K562 (cell line): ENCODE data around the gene FAAH. TPM values are rescaled to one million over a fixed set of nuclear protein-coding genes. Genes with fewer than 3 reads are reported as not detected.
A peak's percentile ranks its signal among the peaks of the same experiment; 100 is the strongest.

Experiments
- ATAC-seq: fragments of 200-7000 bp; cut with Tn5 transposase; 3 replicates; pipeline ENCODE4 v1.9.1; 2020; ENCODE audit warnings: moderate library complexity
- BruUV-seq: library from RNA; stranded (reverse); fragments of 400-500 nt; replicated peaks from 2 replicates; lab custom pipeline; 2021; lab: Mats Ljungman, UMichigan
- CTCF ChIA-PET: fragments of 300-600 bp; formaldehyde crosslinking; extraction: SDS; loops from one replicate; lab custom pipeline; 2021; ENCODE audit warnings: low intra/inter-chr PET ratio; lab: Yijun Ruan, JAX
- POLR2A ChIA-PET: fragments of 300-600, 350-650 bp; sonication (Branson Sonifier 250); formaldehyde crosslinking; extraction: SDS; loops from one replicate; lab custom pipeline; 2021; ENCODE audit warnings: antibody characterized with exemption, inconsistent platforms; lab: Yijun Ruan, JAX
- DNase-seq, 4 experiments: peaks; one replicate each; pipeline versions ENCODE4 v3.0.0 to v3.0.0-alpha.2; 2011 to 2018; ENCODE audit warnings: low spot score in 3 of 4, mixed read lengths in 3 of 4; ENCODE audit errors: extremely low read depth in 1 of 4
- FAIRE-seq: peaks from 2 replicates; lab custom pipeline; 2011; peaks lifted over from hg19 to GRCh38; lab: Jason Lieb, UNC
- H2AFZ ChIP-seq: 2 replicates; pipeline ENCODE4 v1.6.0; 2011; ENCODE audit warnings: low read depth, low read length, control low read depth, inconsistent platforms
- H3K27ac ChIP-seq: fragments of 200-600 bp; 3 replicates; pipeline ENCODE4 v1.8.0; 2011; ENCODE audit warnings: low read depth, mild to moderate bottlenecking, control low read depth, inconsistent platforms, low read length, moderate library complexity, mixed read lengths; ENCODE audit errors: extremely low read depth
- H3K27me3 ChIP-seq, 2 experiments: fragments of 300-600 bp in 1 of 2; 2 replicates in 1 of 2; 3 replicates in 1 of 2; pipeline versions ENCODE4 v1.6.0 to v1.8.0; 2011; ENCODE audit warnings: inconsistent platforms in 2 of 2, low read length in 2 of 2, mild to moderate bottlenecking in 1 of 2, mixed read lengths in 1 of 2, moderate library complexity in 1 of 2; ENCODE audit not compliant: control insufficient read depth in 2 of 2, insufficient read depth in 2 of 2
- H3K36me3 ChIP-seq: fragments of 300-600 bp; 3 replicates; pipeline ENCODE4 v1.8.0; 2011; ENCODE audit warnings: mild to moderate bottlenecking, low read length, inconsistent platforms; ENCODE audit not compliant: control insufficient read depth, insufficient read depth
- H3K4me1 ChIP-seq, 2 experiments: fragments of 200-600 bp in 1 of 2; replicated peaks in 1 of 2; 2 replicates in 1 of 2; 3 replicates in 1 of 2; pipeline versions ENCODE4 v1.5.1 to v1.8.0; 2011; ENCODE audit warnings: inconsistent platforms in 2 of 2, low read length in 2 of 2, mild to moderate bottlenecking in 1 of 2, mixed read lengths in 1 of 2, moderate library complexity in 1 of 2; ENCODE audit not compliant: control insufficient read depth in 2 of 2, insufficient read depth in 2 of 2
- H3K4me2 ChIP-seq: 2 replicates; pipeline ENCODE4 v1.6.1; 2011; ENCODE audit warnings: low read length, control low read depth, inconsistent platforms, mixed read lengths; ENCODE audit not compliant: insufficient read depth
- H3K4me3 ChIP-seq: fragments of 200-600 bp; sonication (generic), shearing (Covaris generic); 2 replicates; pipeline ENCODE4 v1.5.1; 2016; ENCODE audit warnings: control low read depth, inconsistent platforms
- H3K79me2 ChIP-seq: fragments of 200-600 bp; 3 replicates; pipeline ENCODE4 v1.8.0; 2011; ENCODE audit warnings: low read length, inconsistent platforms; ENCODE audit not compliant: control insufficient read depth, insufficient read depth
- H3K9ac ChIP-seq, 2 experiments: 2 replicates each; pipeline versions ENCODE4 v1.6.0 to v1.6.1; 2011; ENCODE audit warnings: low read depth in 2 of 2, low read length in 2 of 2, control low read depth in 1 of 2, inconsistent platforms in 1 of 2, mild to moderate bottlenecking in 1 of 2, mixed read lengths in 1 of 2; ENCODE audit not compliant: insufficient read depth in 1 of 2
- H3K9me1 ChIP-seq: one replicate; pipeline ENCODE4 v1.6.0; 2011; ENCODE audit warnings: inconsistent platforms, mild to moderate bottlenecking, low read length, moderate library complexity; ENCODE audit not compliant: control insufficient read depth, insufficient read depth
- H3K9me3 ChIP-seq: replicated peaks from 2 replicates; pipeline ENCODE4 v1.5.1; 2011; ENCODE audit warnings: low read depth, low read length, inconsistent platforms; ENCODE audit not compliant: control insufficient read depth, insufficient read depth
- H4K20me1 ChIP-seq: replicated peaks from 2 replicates; pipeline ENCODE4 v1.6.1; 2011; ENCODE audit warnings: low read length, inconsistent platforms, mixed read lengths; ENCODE audit not compliant: control insufficient read depth, insufficient read depth
- CLOCK ChIP-seq: fragments of 250-450 bp; sonication (Bioruptor Pico); IDR thresholded peaks from 2 replicates; pipeline ENCODE4 v1.4.0; 2020; ENCODE audit warnings: mild to moderate bottlenecking, moderate library complexity, borderline replicate concordance
- CREB3L1 ChIP-seq: fragments of 450-650 bp; IDR thresholded peaks from 2 replicates; pipeline ENCODE4 v1.6.1; 2014; ENCODE audit warnings: low read depth, mild to moderate bottlenecking, moderate library complexity, borderline replicate concordance
- CTBP1 ChIP-seq: fragments of 450-650 bp; IDR thresholded peaks from 2 replicates; pipeline ENCODE4 v1.6.1; 2016; ENCODE audit warnings: borderline replicate concordance
- EGR1 ChIP-seq: fragments of 450-650 bp; conservative IDR thresholded peaks from 2 replicates; pipeline ENCODE4 v1.6.1; 2017; ENCODE audit warnings: mild to moderate bottlenecking
- EP400 ChIP-seq: fragments of 450-650 bp; IDR thresholded peaks from 2 replicates; pipeline ENCODE4 v1.6.1; 2017; ENCODE audit warnings: antibody characterized with exemption, mild to moderate bottlenecking, moderate library complexity
- FOXJ2 ChIP-seq: fragments of 200-800 bp; sonication (Bioruptor generic); IDR thresholded peaks from 2 replicates; pipeline ENCODE4 v1.6.1; 2016; ENCODE audit warnings: missing genetic modification characterization, missing compliant biosample characterization
- HES1 ChIP-seq: fragments of 450-650 bp; IDR thresholded peaks from 2 replicates; pipeline ENCODE4 v1.6.1; 2016; ENCODE audit warnings: low read depth, mild to moderate bottlenecking, moderate library complexity
- HEY1 ChIP-seq: fragments of 250-450 bp; sonication (Bioruptor Pico); IDR thresholded peaks from 2 replicates; pipeline ENCODE4 v1.5.0; 2020; ENCODE audit warnings: mild to moderate bottlenecking, moderate library complexity, borderline replicate concordance
- NFXL1 ChIP-seq: fragments of 450-650 bp; formaldehyde crosslinking; IDR thresholded peaks from 2 replicates; pipeline ENCODE4 v1.4.0; 2021; ENCODE audit warnings: mild to moderate bottlenecking
- PHB ChIP-seq: fragments of 250-450 bp; sonication (Bioruptor Pico); IDR thresholded peaks from 2 replicates; pipeline ENCODE4 v1.5.0; 2021
- RBFOX2 ChIP-seq: fragments of 200-400 bp; formaldehyde crosslinking; IDR thresholded peaks from 2 replicates; pipeline ENCODE4 v1.6.1; 2017; ENCODE audit warnings: low read depth, mild to moderate bottlenecking, low read length, moderate library complexity
- RHOXF2B ChIP-seq: fragments of 250-450 bp; sonication (Bioruptor Pico); conservative IDR thresholded peaks from 2 replicates; pipeline ENCODE4 v1.5.1; 2021
- RNF2 ChIP-seq: sonication (generic); IDR thresholded peaks from 2 replicates; pipeline ENCODE4 v1.6.1; 2016
- SMARCA4 ChIP-seq: fragments of 450-650 bp; IDR thresholded peaks from 2 replicates; pipeline ENCODE4 v1.6.1; 2016
- SPI1 ChIP-seq: IDR thresholded peaks from 2 replicates; pipeline ENCODE4 v1.6.1; 2011; ENCODE audit warnings: low read depth, low read length, control low read depth, borderline replicate concordance
- SRSF7 ChIP-seq: fragments of 200-400 bp; formaldehyde crosslinking; optimal IDR thresholded peaks from 2 replicates; pipeline ENCODE3; 2017; ENCODE audit warnings: mild to moderate bottlenecking, low read depth, low read length
- ZNF551 ChIP-seq: fragments of 250-450 bp; sonication (Bioruptor Pico); IDR thresholded peaks from 2 replicates; pipeline ENCODE4 v1.5.0; 2021; ENCODE audit warnings: mild to moderate bottlenecking, moderate library complexity
- ZNF830 ChIP-seq: fragments of 250-450 bp; sonication (Bioruptor Pico); IDR thresholded peaks from 2 replicates; pipeline ENCODE4 v1.5.0; 2021; ENCODE audit warnings: mild to moderate bottlenecking
- WGBS: fragments of 100-300 bp; shearing (Covaris generic); methylation state at CpG from one replicate; pipeline ENCODE4 v1.1.6; 2016; ENCODE audit warnings: low coverage, mixed read lengths; ENCODE audit not compliant: insufficient coverage; ENCODE audit errors: missing lambda C conversion rate; 5-methylcytosine and 5-hydroxymethylcytosine counted together
- in situ Hi-C: fragments of 300-500 bp; cut with MboI; formaldehyde crosslinking; loops from 4 replicates; pipeline ENCODE4 v1.15.0; 2018; ENCODE audit warnings: inconsistent platforms, mixed read lengths
- intact Hi-C: fragments of 100-400 bp; cut with micrococcal nuclease; formaldehyde crosslinking; loops from 2 replicates; pipeline ENCODE4 v1.14.2; 2022
- polyA plus RNA-seq, 8 experiments: library from polyadenylated mRNA; depleted of rRNA in 4 of 8; stranded (reverse) in 5 of 8; unstranded in 3 of 8; fragments of >200 nt; fragmentation: Nextera tagmentation in 2 of 8; fragmentation: Illumina TruSeq in 1 of 8; extraction: Ambion mirVana in 2 of 8; extraction: Trizol in 1 of 8; gene quantifications; 2 replicates each; pipeline versions ENCODE4 v1.2.1 to v1.2.3, GENCODE V29; 2011 to 2014; ENCODE audit warnings: inconsistent platforms in 1 of 8, missing spikeins in 1 of 8
- total RNA-seq, 7 experiments: library from RNA; depleted of rRNA in 6 of 7; stranded (reverse); fragments of >200 nt in 6 of 7; fragmentation: Illumina TruSeq in 2 of 7; extraction: Trizol in 2 of 7; gene quantifications; 2 replicates each; pipeline versions ENCODE4 v1.2.1 to v1.2.3, GENCODE V29; 2011 to 2021; ENCODE audit warnings: low replicate concordance in 1 of 7

The FAAH gene
- total and polyA plus RNA-seq, 9 of the 15 experiments (the other 6 are each of a cell fraction or from before 2014, with no cell fraction given), result 0.06 to 1.1 (median 0.32) TPM

GRCh38 chr1:46461809-46462448, 67.8 kb downstream of the FAAH start:
- Histone ChIP-seq H3K27me3 (peaks cover 0 to 27% of the 10 kb centered on the region in 2 experiments; a peak in 3 of 5 replicates), H3K9me3 (no peaks in the 10 kb centered on the region), H3K9me1 (no peaks in the 10 kb centered on the region), H3K9ac (peak overlapping the region in 1 of 2 experiments; percentile 5; a peak in 1 of 4 replicates), H2AFZ (peak overlapping the region; percentile 71), H3K79me2 (no peaks in the 10 kb centered on the region), H4K20me1 (no peaks in the 10 kb centered on the region), H3K27ac (no peak overlapping the region), H3K4me2 (peak overlapping the region; percentile 57), H3K4me1 (peaks cover 15 to 26% of the 10 kb centered on the region in 2 experiments; a peak in 4 of 5 replicates), H3K4me3 (no peak overlapping the region), H3K36me3 (no peaks in the 10 kb centered on the region)
- in situ Hi-C loops, result no loop called here
- intact Hi-C loops, result no loop called here
- 18% methylated on average over 5 of the region's 5 CpGs for WGBS
- POLR2A ChIA-PET, result interaction anchor here (0.7 to 2.4 kb wide), 3 partner anchors 12 to 32 kb away, joined by 3 to 16 read pairs (median 4); no protein-coding TSS in a partner anchor
- BruUV-seq, result no TSS peak
- CTCF ChIA-PET, result interaction anchor here (0.6 kb wide), 1 partner anchor 71 kb away, joined by 3 read pairs; no protein-coding TSS in a partner anchor
- DNase-seq (peak in 2 of 4 experiments; percentile 40 to 53), FAIRE-seq (no peak), ATAC-seq (peak; percentile 43)
- TF ChIP-seq HEY1 (CRISPR knock-in tag) (no peak), NFXL1 (CRISPR knock-in tag) (no peak), ZNF830 (CRISPR knock-in tag) (no peak), FOXJ2 (tag) (no peak), RBFOX2 (no peak), ZNF551 (CRISPR knock-in tag) (no peak), RNF2 (no peak), EP400 (no peak), CREB3L1 (no peak), CLOCK (CRISPR knock-in tag) (no peak), PHB (CRISPR knock-in tag) (no peak), HES1 (no peak), SPI1 (peak; percentile 22; the same call in 1 of the 2 replicates), EGR1 (peak; percentile 32; the same call in 1 of the 2 replicates), SMARCA4 (no peak), RHOXF2B (CRISPR knock-in tag) (no peak), CTBP1 (0 out of 2 replicates have a peak, but pooled peaks have one; percentile 16), SRSF7 (no peak)
